Measurements from ENCODE around the gene ANKRD29.

Gene ANKRD29

GRCh38 chr18:23662309-23663263 lies at the start of gene ANKRD29:
ANKRD29 (minus strand) TSS chr18:23662911; CDS start chr18:23662730, 181 bp downstream.
- DNase-seq = peak; percentile 46 to 61

- DNase-seq = no peak
Measured at GRCh38 chr18:23712445-23712844, 49.7 kb upstream of the ANKRD29 start.

- no peak for DNase-seq
Measured at GRCh38 chr18:23711426-23711825, 48.7 kb upstream of the ANKRD29 start.

- DNase-seq = no peak
Measured at GRCh38 chr18:23710946-23711345, 48.2 kb upstream of the ANKRD29 start.

- no peak for DNase-seq
Measured at GRCh38 chr18:23710068-23710527, 47.4 kb upstream of the ANKRD29 start.

- no peak for DNase-seq
Measured at GRCh38 chr18:23706971-23707640, 44.4 kb upstream of the ANKRD29 start.

GRCh38 chr18:23704806-23705205 lies 42.1 kb upstream of the ANKRD29 start:
- no peak for DNase-seq

- no peak for DNase-seq
Measured at GRCh38 chr18:23703987-23704384, 41.3 kb upstream of the ANKRD29 start.

GRCh38 chr18:23703057-23703986 lies 40.6 kb upstream of the ANKRD29 start:
- no peak for DNase-seq

GRCh38 chr18:23702606-23703005 lies 39.9 kb upstream of the ANKRD29 start:
- DNase-seq = no peak

- no peak for DNase-seq
Measured at GRCh38 chr18:23701544-23702064, 38.9 kb upstream of the ANKRD29 start.

- no peak for DNase-seq
Measured at GRCh38 chr18:23701017-23701416, 38.3 kb upstream of the ANKRD29 start.

- DNase-seq = no peak
Measured at GRCh38 chr18:23694637-23695430, 32.1 kb upstream of the ANKRD29 start.

- DNase-seq = no peak
Measured at GRCh38 chr18:23693846-23694245, 31.1 kb upstream of the ANKRD29 start.

- no peak for DNase-seq
Measured at GRCh38 chr18:23690505-23691068, 27.9 kb upstream of the ANKRD29 start.

- peak; percentile 25 to 39 for DNase-seq
Measured at GRCh38 chr18:23689616-23690504, 27.1 kb upstream of the ANKRD29 start.

- DNase-seq = peak; percentile 43 to 56
Measured at GRCh38 chr18:23689031-23689615, 26.4 kb upstream of the ANKRD29 start, which contains the start of gene LAMA3. LAMA3 (plus strand) TSS chr18:23689453; CDS start chr18:23689684, 231 bp downstream.

- no peak for DNase-seq
Measured at GRCh38 chr18:23688528-23688927, 25.8 kb upstream of the ANKRD29 start.

GRCh38 chr18:23684515-23685197 lies 21.9 kb upstream of the ANKRD29 start:
- no peak for DNase-seq

Measured in activated T-cell treated with anti-CD3 and anti-CD28 coated beads, Interleukin-2, amount 50 U/mL, for 48 hours (primary cell).